Activated CD4-positive, alpha-beta T cell treated with anti-CD3 and anti-CD28 coated beads, Interleukin-2, amount 10 ng/mL, durations not matched to agents 24 days and 14 days (primary cell): ENCODE data around the gene SLC35F3. TPM values are rescaled to one million over a fixed set of nuclear protein-coding genes. Genes with fewer than 3 reads are reported as not detected.
"Not testable (repeated sequence)": the region's sequence is repeated elsewhere in the genome, so short reads cannot be mapped to it uniquely, and the experiment has no call there.

Experiments used
- DNase-seq: peaks from one replicate; pipeline ENCODE4 v3.0.0; 2022
- H3K27ac Mint-ChIP-seq: one replicate; pipeline ENCODE4 v1.8.0; 2022; ENCODE audit warnings: mild to moderate bottlenecking, mixed read lengths
- H3K27me3 Mint-ChIP-seq: one replicate; pipeline ENCODE4 v1.8.0; 2022; ENCODE audit warnings: mixed read lengths
- H3K36me3 Mint-ChIP-seq: one replicate; pipeline ENCODE4 v1.8.0; 2022; ENCODE audit warnings: low read depth, mild to moderate bottlenecking, mixed read lengths
- H3K4me1 Mint-ChIP-seq: one replicate; pipeline ENCODE4 v1.8.0; 2021; ENCODE audit warnings: mixed read lengths
- H3K4me3 Mint-ChIP-seq: one replicate; pipeline ENCODE4 v1.8.0; 2022; ENCODE audit warnings: mild to moderate bottlenecking, moderate library complexity, mixed read lengths
- H3K9me3 Mint-ChIP-seq: one replicate; pipeline ENCODE4 v1.8.0; 2021; ENCODE audit warnings: mixed read lengths
- intact Hi-C: fragments of 100-400 bp; cut with micrococcal nuclease; formaldehyde crosslinking; loops from one replicate; pipeline ENCODE4 v1.15.1; 2023
- total RNA-seq: library from RNA; stranded (reverse); gene quantifications from 2 replicates; pipeline ENCODE4 v1.2.3, GENCODE V29; 2022

SLC35F3 gene
- total RNA-seq, 1 donor from 2014 or later = 10.9 TPM

DNA sequence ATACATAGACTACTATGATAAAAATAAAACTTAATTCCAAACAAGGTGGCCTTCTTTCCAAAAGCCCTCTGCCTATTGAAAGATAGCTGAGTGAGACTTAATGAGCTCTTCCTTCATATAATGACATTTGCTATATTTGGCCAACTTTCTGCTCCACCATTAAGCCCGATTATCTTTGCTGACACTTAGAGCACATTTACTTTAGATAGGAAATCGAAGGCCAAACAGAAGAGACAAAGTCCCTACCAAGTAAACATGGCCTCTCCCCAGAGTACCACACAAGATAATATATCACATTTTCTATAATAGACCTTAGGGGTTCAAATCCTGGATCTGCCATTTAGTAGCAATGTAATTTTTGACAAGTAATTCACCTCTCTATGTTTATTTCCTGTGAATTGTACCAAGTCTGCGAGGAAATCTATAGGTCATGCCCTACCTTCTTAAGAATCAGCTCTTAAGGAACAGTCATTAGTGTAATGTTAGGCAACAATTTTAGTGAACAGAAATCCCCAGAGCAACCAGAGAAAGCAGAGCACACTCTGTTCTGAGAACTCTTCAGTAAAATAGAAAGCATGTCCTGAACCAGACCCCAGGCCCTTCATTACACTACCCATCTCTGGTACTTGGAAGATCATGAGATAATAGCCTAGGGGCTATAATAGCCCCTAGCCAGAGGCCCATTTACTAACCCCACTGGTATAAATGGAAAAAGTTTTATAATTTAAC, 451.5 kb downstream of the SLC35F3 start:
- Mint-ChIP-seq H3K9me3 (peaks cover 11% of the 10 kb centered on the region), H3K4me3 (peak overlapping the region; percentile 90), H3K27me3 (peaks cover 25% of the 10 kb centered on the region), H3K36me3 (peaks cover 3% of the 10 kb centered on the region), H3K27ac (peak overlapping the region; percentile 90), H3K4me1 (peaks cover 16% of the 10 kb centered on the region)
- intact Hi-C loops = no loop called here
- DNase-seq = no peak

DNA sequence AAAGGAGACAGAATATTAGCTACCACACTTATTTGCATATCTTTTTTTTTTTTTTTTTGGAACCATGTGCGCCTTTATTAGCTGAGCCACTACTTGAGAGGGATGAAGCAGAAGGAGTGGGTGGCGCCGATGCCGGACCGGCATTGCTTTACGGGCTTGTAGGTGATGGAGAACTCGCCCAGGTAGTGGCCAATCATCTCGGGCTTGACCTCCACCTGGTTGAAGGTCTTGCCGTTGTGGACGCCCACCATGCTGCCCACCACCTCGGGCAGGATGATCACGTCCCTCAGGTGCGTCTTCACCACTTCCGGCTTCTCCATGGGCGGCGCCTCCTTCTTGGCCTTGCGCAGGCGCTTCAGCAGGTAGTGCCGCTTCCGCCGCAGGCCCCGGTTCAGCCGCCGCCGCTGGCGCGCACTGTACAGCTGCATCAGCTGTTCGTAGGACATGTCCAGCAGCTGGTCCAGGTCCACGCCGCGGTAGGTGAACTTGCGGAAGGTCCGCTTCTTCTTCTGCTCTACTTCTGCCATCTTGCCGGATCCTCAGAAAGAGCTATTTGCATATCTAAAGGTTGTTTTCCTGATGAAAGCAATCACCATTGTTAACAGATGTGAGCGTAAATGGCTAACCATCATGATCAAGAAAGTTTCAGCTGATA, 452.3 kb downstream of the SLC35F3 start:
- intact Hi-C loops = loop anchor here (1.0 kb wide), 1 partner anchor 17 kb away; the partner anchor contains the start of gene COA6
- Mint-ChIP-seq H3K27me3 (peaks cover 22% of the 10 kb centered on the region), H3K9me3 (peaks cover 11% of the 10 kb centered on the region), H3K27ac (peak overlapping the region; percentile 90), H3K4me1 (peaks cover 19% of the 10 kb centered on the region), H3K4me3 (peak overlapping the region; percentile 90)
- DNase-seq = peak; percentile 91
- not testable (repeated sequence) for H3K36me3 Mint-ChIP-seq

DNA sequence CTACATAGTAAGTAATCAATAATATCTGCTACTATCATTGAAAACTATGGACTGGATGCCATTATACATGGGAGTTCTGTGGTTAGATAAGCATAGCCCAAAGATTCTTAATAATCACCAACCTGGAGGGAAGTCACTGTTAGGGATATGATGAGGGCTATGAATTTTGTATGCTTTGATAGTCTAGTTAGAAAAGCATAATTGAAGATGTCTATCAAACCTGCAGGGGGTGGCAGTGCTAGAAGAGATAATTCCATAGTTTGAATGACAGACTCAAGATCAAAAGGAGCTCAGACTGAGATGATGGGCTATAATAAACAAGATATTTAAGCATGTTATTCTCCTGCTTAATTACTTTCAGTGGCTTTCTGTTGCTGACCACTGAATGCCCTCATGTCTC, 453.4 kb downstream of the SLC35F3 start:
- intact Hi-C loops = loop anchor here (1.0 kb wide), 1 partner anchor 15 kb away; the partner anchor contains the start of gene COA6
- Mint-ChIP-seq H3K36me3 (peaks cover 3% of the 10 kb centered on the region), H3K4me3 (peak overlapping the region; percentile 90), H3K27me3 (peaks cover 16% of the 10 kb centered on the region), H3K27ac (peak overlapping the region; percentile 64), H3K4me1 (peaks cover 19% of the 10 kb centered on the region), H3K9me3 (peaks cover 11% of the 10 kb centered on the region)
- DNase-seq = no peak

DNA sequence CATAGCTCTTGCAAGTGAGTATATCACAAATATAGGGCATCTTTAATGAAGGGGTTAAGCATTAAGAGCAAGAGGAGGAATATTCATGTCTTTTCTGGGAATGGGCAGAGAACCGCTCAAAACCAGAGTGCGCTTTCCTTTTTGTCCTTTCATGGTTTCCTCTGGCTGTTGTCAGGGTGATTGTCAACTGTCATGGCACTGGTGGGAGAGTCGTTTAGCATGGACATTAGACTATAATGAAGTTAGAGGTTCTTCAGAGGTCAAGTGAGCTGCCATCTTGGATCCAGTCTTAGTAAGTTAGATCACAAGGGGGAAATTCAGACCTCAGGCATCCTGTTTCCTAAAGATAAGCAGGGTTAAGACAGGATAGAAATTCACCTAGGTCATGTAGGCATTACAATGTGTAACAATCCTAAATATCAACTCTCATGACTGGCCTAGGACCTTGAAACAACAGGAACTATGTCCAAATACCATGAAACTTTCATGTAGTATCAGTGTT, 456.7 kb downstream of the SLC35F3 start:
- intact Hi-C loops = no loop called here
- no peak overlapping the region for H3K27ac Mint-ChIP-seq
- H3K36me3 Mint-ChIP-seq = peaks cover 2% of the 10 kb centered on the region

DNA sequence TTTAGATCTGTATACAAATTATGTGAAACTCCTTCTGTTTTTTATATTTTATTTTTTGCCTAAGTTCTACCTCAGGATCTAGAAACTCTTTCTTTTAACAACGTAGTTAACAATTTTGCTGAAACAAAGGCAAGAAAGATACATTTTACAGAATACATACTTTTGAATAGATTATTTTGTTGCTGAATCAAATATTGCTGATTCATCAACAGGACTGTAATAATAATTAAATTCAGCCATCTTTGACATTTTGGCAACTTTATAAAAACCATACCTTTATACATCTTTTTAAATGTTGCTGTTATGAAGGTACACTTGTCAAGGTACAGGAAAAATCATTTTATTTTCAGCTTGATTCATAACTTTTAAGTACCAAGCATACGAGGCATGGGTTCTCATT, 458.1 kb downstream of the SLC35F3 start:
- Mint-ChIP-seq H3K9me3 (no peaks in the 10 kb centered on the region), H3K4me3 (no peak overlapping the region), H3K36me3 (peaks cover 2% of the 10 kb centered on the region), H3K4me1 (peaks cover 13% of the 10 kb centered on the region), H3K27ac (no peak overlapping the region), H3K27me3 (peaks cover 2% of the 10 kb centered on the region)
- intact Hi-C loops = no loop called here
- no peak for DNase-seq

More for the DNA sequence above, 456.7 kb downstream of the SLC35F3 start:
- peaks cover 15% of the 10 kb centered on the region for H3K4me1 Mint-ChIP-seq
- DNase-seq = no peak
- H3K4me3 Mint-ChIP-seq = no peak overlapping the region
- peaks cover 2% of the 10 kb centered on the region for H3K27me3 Mint-ChIP-seq
- peaks cover under 1% of the 10 kb centered on the region for H3K9me3 Mint-ChIP-seq

DNA sequence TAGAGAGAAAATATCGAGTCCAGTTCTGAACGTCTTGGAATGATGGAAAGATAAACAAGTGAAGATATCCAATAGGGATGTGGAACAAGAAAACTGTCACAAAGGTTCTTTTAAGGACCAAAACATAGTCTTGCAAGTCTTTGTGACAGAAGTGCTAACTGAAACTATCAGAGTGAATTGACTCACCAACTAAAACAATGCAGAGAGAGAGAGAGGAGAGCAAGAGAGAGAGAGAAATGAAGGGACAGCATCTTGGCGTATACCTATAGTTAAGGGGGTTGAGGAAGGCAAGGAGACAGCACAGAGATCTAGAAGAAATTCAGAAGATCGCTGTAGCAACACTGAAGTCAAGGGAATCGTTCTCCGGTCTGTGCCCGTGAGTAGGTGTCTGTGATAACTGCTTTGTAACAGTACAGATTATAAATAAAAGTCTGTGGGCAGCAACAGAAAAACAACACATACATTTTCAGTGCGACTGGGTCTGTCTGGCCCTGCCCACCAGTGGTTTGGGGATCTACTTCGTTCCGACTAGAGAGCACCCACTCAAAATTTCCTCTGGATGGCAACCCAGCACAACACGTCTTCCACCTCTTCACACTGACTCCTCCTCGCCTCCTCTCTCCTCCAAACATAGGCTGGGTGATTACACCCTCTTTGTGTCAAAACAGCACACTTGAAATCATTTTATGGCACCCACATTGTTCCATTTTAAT, 464.0 kb downstream of the SLC35F3 start:
- peaks cover 2% of the 10 kb centered on the region for H3K27me3 Mint-ChIP-seq
- no peaks in the 10 kb centered on the region for H3K9me3 Mint-ChIP-seq
- H3K4me3 Mint-ChIP-seq = peak overlapping the region; percentile 1
- H3K36me3 Mint-ChIP-seq = peaks cover 4% of the 10 kb centered on the region
- DNase-seq = peak; percentile 61
- intact Hi-C loops = no loop called here
- peak overlapping the region; percentile 43 for H3K27ac Mint-ChIP-seq
- peaks cover 26% of the 10 kb centered on the region for H3K4me1 Mint-ChIP-seq

DNA sequence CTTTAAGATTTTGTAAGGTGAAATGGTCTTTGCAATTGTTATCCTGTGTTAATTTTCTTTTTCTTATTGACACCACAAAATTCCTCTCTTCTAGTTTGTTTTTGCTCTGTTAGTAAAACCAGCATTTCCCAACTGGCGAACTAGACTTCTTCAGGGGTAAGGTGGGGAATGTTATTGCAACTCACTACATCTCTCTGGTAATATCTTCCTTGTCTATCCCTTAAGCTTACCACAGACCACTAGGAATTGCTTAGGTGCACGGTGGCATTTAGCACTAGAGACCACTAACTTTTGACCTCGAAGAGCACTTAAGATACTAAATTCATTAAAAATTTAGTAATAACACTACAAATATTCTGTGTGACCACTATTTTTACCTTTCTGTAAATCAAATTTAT, 464.6 kb downstream of the SLC35F3 start:
- Mint-ChIP-seq H3K4me3 (no peak overlapping the region), H3K27me3 (peaks cover 2% of the 10 kb centered on the region), H3K4me1 (peaks cover 26% of the 10 kb centered on the region), H3K27ac (no peak overlapping the region), H3K9me3 (no peaks in the 10 kb centered on the region), H3K36me3 (peaks cover 4% of the 10 kb centered on the region)
- intact Hi-C loops = no loop called here
- DNase-seq = peak; percentile 52

DNA sequence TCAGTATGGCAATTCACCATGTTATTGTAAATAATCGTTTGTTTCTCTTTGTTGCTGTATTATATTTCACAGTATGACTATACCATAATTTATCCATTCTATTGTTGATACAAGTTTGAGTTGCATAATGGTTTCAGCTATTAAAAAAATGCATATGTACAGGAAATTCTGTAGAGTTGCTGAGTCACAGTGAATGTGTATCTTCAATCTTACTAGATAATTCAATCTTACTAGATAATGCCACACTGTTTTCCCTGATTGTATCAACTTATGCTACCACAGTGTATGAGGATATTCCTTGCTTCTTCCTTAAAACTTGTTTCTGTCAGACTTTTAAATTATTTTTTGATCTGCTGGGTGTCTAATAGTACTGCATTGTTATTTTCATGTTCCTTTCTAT, 465.3 kb downstream of the SLC35F3 start:
- no peak overlapping the region for H3K4me3 Mint-ChIP-seq
- intact Hi-C loops = loop anchor here (5.0 kb wide), 1 partner anchor 958 kb away; the partner anchor contains the start of genes ARID4B and GGPS1
- DNase-seq = no peak

DNA sequence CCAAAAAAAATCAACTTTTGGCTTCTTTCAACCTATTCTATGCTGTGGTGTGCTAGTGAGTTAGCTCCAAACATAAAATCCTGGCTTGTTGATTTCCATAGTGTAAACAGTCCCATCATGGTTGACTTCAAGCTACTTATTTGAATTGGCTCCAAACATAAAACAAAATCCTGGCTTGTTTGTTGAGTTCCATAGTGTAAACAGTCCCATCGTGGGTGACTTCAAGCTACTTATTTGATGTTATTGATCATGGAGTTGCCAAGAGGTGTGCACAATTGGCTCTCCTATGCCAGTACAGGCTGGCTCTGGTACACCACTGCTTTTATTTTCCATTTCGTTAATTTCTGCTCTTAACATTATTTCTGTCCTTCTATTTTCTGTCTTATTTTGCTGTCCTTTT, 466.9 kb downstream of the SLC35F3 start:
- H3K27me3 Mint-ChIP-seq = peaks cover 2% of the 10 kb centered on the region
- H3K4me3 Mint-ChIP-seq = no peak overlapping the region
- no peak overlapping the region for H3K27ac Mint-ChIP-seq
- peak; percentile 53 for DNase-seq
- no peaks in the 10 kb centered on the region for H3K9me3 Mint-ChIP-seq
- intact Hi-C loops = loop anchor here (5.0 kb wide), 1 partner anchor 956 kb away; the partner anchor contains the start of genes ARID4B and GGPS1
- peaks cover 41% of the 10 kb centered on the region for H3K4me1 Mint-ChIP-seq
- peaks cover 22% of the 10 kb centered on the region for H3K36me3 Mint-ChIP-seq

More for the DNA sequence above, 465.3 kb downstream of the SLC35F3 start:
- peaks cover 2% of the 10 kb centered on the region for H3K27me3 Mint-ChIP-seq
- no peaks in the 10 kb centered on the region for H3K9me3 Mint-ChIP-seq
- H3K27ac Mint-ChIP-seq = no peak overlapping the region
- H3K4me1 Mint-ChIP-seq = peaks cover 32% of the 10 kb centered on the region
- peaks cover 10% of the 10 kb centered on the region for H3K36me3 Mint-ChIP-seq

DNA sequence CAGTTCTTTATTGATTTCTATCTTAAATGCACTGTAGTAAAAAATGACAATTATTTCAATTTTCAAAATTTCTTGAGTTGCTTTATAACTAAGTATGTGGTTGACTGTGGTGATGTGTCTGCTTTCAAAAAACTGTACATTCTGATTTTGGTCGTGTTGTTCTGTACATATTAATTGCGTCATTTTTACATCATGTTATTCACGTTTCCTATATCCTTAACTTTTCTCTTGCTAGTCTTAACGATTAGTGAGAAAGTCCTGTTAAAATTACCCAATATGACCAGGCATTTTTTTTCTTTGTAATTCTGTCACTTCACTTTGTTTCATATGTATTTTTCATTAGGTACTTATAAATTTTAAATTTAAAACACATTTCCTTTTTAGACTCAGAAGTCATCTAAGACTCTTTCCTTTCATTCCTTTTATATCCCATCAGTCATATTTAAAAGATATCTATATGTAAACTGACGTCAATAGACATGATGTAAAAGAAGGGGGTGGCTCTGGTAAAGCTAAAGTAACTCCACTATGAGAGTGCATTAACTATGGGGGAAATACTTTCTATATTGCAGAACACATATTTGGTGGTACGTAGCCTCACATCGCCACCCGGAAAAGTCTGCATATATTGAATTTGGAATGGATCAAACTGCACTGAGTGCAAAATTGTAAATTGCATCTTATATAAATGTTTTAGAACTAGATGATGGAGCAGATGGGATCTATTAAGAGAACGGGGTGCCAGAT, 467.7 kb downstream of the SLC35F3 start:
- Mint-ChIP-seq H3K4me1 (peaks cover 46% of the 10 kb centered on the region), H3K27ac (peak overlapping the region; percentile 100), H3K4me3 (peak overlapping the region; percentile 95), H3K9me3 (no peaks in the 10 kb centered on the region), H3K36me3 (peaks cover 28% of the 10 kb centered on the region), H3K27me3 (peaks cover 2% of the 10 kb centered on the region)
- peak; percentile 52 for DNase-seq
- intact Hi-C loops = loop anchor here (2.0 to 5.0 kb wide), 2 partner anchors 45 to 955 kb away; partner anchors contain the start of genes ARID4B and GGPS1

DNA sequence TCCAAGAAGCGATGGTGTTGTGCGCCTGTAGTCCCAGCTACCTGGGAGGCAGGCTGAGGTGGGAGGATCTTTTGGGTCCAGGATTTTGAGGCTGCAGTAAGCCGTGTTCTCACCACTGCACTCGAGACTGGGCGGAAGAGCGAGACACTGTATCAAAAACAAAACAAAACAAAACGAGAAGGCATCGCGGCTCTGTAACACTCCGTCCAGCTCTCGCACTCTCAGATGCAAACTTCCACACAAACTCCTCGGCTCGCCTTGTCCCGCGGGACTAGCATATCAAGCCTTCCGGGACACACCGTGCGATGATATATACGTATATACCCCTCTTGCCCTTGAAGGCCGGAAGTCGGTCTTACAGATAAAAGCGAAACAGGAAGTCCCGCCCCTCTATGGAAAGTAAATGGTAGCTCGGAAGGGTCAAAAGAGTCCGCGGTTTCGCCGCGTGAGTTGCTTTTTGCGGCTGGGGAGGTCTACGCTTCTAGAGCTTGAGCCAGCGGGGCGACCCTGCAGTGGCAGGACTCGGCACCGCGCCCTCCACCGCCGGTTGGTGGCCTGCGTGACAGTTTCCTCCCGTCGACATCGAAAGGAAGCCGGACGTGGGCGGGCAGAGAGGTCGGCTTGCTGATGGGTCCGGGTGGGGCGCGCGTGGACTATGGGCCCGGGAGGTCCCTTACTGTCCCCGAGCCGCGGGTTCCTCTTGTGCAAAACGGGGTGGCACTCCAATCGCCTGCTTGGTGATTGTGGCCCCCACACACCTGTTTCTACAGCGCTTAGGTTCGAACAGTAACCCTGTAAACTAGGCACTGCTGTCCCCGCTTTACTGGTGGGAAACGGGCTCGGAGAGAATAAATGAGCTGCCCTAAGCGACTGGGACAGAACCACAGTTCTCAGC, 468.8 kb downstream of the SLC35F3 start, which contains the start of gene COA6:
Gene COA6 (plus strand): TSS at position 393 of the 895 bp plus-strand sequence. CDS start 11 bp downstream, at position 404.
- H3K27ac Mint-ChIP-seq = peak within 1 kb of the TSS; percentile 100
- peaks cover 2% of the 10 kb centered on the region for H3K27me3 Mint-ChIP-seq
- intact Hi-C loops = loop anchor here (1.0 to 5.0 kb wide), 6 partner anchors 16 to 954 kb away; partner anchors contain the start of genes ARID4B and GGPS1
- DNase-seq = peak; percentile 96
- H3K4me1 Mint-ChIP-seq = peaks cover 47% of the 10 kb centered on the region
- H3K4me3 Mint-ChIP-seq = peak within 1 kb of the TSS; percentile 95
- no peaks in the 10 kb centered on the region for H3K9me3 Mint-ChIP-seq
- peaks cover 40% of the 10 kb centered on the region for H3K36me3 Mint-ChIP-seq

DNA sequence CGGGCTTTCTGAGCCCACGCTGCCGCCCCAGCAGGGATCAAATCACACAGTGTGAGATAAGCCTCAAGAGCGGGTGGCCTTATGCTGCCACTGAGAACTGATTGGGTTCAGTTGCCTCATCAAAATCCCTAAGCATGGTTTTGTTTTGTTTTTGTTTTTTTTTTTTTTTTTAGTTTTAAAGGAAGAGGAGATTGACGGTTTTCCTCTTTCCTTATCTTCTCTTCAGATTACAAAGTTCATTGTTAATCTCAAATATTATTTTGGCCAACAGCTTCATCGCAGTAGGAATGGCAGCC, 469.4 kb downstream of the SLC35F3 start:
- H3K27ac Mint-ChIP-seq = peak overlapping the region; percentile 100
- H3K9me3 Mint-ChIP-seq = peaks cover under 1% of the 10 kb centered on the region
- peaks cover 44% of the 10 kb centered on the region for H3K36me3 Mint-ChIP-seq
- no peak for DNase-seq
- peak overlapping the region; percentile 95 for H3K4me3 Mint-ChIP-seq
- peaks cover 2% of the 10 kb centered on the region for H3K27me3 Mint-ChIP-seq
- intact Hi-C loops = loop anchor here (1.0 to 5.0 kb wide), 6 partner anchors 17 to 953 kb away; partner anchors contain the start of genes ARID4B and GGPS1
- H3K4me1 Mint-ChIP-seq = peaks cover 42% of the 10 kb centered on the region
